HCT116 (cell line): ENCODE data around the gene NRP1. TPM values are rescaled to one million over a fixed set of nuclear protein-coding genes. Genes with fewer than 3 reads are reported as not detected.

Experiments used
- ATAC-seq: fragments of 200-7000 bp; cut with Tn5 transposase; 2 replicates; pipeline ENCODE4 v1.9.1; 2020; ENCODE audit warnings: mild to moderate bottlenecking, moderate library complexity
- BruUV-seq: library from RNA; stranded (reverse); fragments of 400-500 nt; replicated peaks from 2 replicates; lab custom pipeline; 2021; lab: Mats Ljungman, UMichigan
- CTCF ChIA-PET: fragments of 300-600 bp; sonication (Branson Sonifier 250); formaldehyde crosslinking; loops from one replicate; lab custom pipeline; 2021; ENCODE audit warnings: antibody characterized with exemption; lab: Charles Lee
- POLR2A ChIA-PET: fragments of 300-600, 350-600 bp; sonication (Branson Sonifier 250); formaldehyde crosslinking; loops from one replicate; lab custom pipeline; 2021; ENCODE audit warnings: antibody characterized with exemption; lab: Charles Lee
- RAD21 ChIA-PET, 2 experiments: fragments of 300-600 bp; sonication (Branson Sonifier 250); formaldehyde crosslinking; loops; one replicate each; lab custom pipeline; 2023; ENCODE audit warnings: low total read pairs in 2 of 2; ENCODE audit not compliant: uncharacterized antibody in 2 of 2, unreplicated experiment in 2 of 2, low non-redundant PET in 1 of 2; lab: Charles Lee
- DNase-seq: peaks from one replicate; pipeline ENCODE4 v3.0.0-alpha.2; 2010; ENCODE audit warnings: low read depth, low spot score
- H2AFZ ChIP-seq: fragments of 200-600 bp; shearing (Covaris generic), sonication (generic); 2 replicates; pipeline ENCODE4 v1.6.1; 2017; ENCODE audit warnings: low read depth, mixed run types, mixed read lengths, antibody characterized with exemption, low read length; ENCODE audit not compliant: poor library complexity, severe bottlenecking
- H3K27ac ChIP-seq: 2 replicates; pipeline ENCODE4 v1.5.1; 2012; ENCODE audit warnings: low read depth, low read length
- H3K27me3 ChIP-seq: fragments of 200-600 bp; sonication (generic); 2 replicates; pipeline ENCODE4 v1.6.1; 2016; ENCODE audit warnings: mixed run types, low read length, mixed read lengths; ENCODE audit not compliant: insufficient read depth
- H3K36me3 ChIP-seq, 2 experiments: fragments of 200-500 bp in 1 of 2; fragments of 200-600 bp in 1 of 2; sonication (Bioruptor generic) in 1 of 2; sonication (generic) in 1 of 2; 2 replicates each; pipeline versions ENCODE4 v1.5.1 to v1.6.1; 2014 to 2016; ENCODE audit warnings: low read length in 2 of 2, inconsistent platforms in 1 of 2, mixed read lengths in 1 of 2, mixed run types in 1 of 2; ENCODE audit not compliant: insufficient read depth in 2 of 2, control insufficient read depth in 1 of 2
- H3K4me1 ChIP-seq, 2 experiments: fragments of 200-600 bp in 1 of 2; sonication (generic) in 1 of 2; 2 replicates each; pipeline versions ENCODE4 v1.5.1 to v1.6.1; 2012 to 2017; ENCODE audit warnings: low read length in 2 of 2, inconsistent platforms in 1 of 2, mild to moderate bottlenecking in 1 of 2, mixed read lengths in 1 of 2, mixed run types in 1 of 2, moderate library complexity in 1 of 2; ENCODE audit not compliant: insufficient read depth in 2 of 2, control insufficient read depth in 1 of 2
- H3K4me2 ChIP-seq: fragments of 200-600 bp; sonication (generic); 2 replicates; pipeline ENCODE4 v1.6.1; 2017; ENCODE audit warnings: mixed run types, low read length, mixed read lengths
- H3K4me3 ChIP-seq, 2 experiments: fragments of 200-600 bp in 1 of 2; sonication (generic) in 1 of 2; replicated peaks in 1 of 2; 2 replicates each; pipeline ENCODE4 v1.5.1; 2011 to 2016; ENCODE audit warnings: low read length in 2 of 2, control low read depth in 1 of 2, low read depth in 1 of 2, mild to moderate bottlenecking in 1 of 2, mixed read lengths in 1 of 2, mixed run types in 1 of 2
- H3K79me2 ChIP-seq: fragments of 200-600 bp; sonication (generic); 2 replicates; pipeline ENCODE4 v1.6.1; 2017; ENCODE audit warnings: mild to moderate bottlenecking, mixed run types, low read length, moderate library complexity, mixed read lengths; ENCODE audit not compliant: insufficient read depth
- H3K9ac ChIP-seq: fragments of 200-600 bp; sonication (generic); 2 replicates; pipeline ENCODE4 v1.6.1; 2016; ENCODE audit warnings: low read length, mixed read lengths
- H3K9me2 ChIP-seq: fragments of 200-600 bp; sonication (generic), shearing (Covaris generic); 2 replicates; pipeline ENCODE4 v1.6.1; 2017; ENCODE audit warnings: mixed run types, mild to moderate bottlenecking, moderate library complexity; ENCODE audit not compliant: insufficient read depth
- H3K9me3 ChIP-seq, 2 experiments: fragments of 200-500 bp in 1 of 2; fragments of 200-600 bp in 1 of 2; sonication (Bioruptor generic) in 1 of 2; sonication (generic) in 1 of 2; 2 replicates each; pipeline ENCODE4 v1.6.1; 2014 to 2017; ENCODE audit warnings: low read length in 2 of 2, mixed read lengths in 2 of 2, inconsistent platforms in 1 of 2, low read depth in 1 of 2, mild to moderate bottlenecking in 1 of 2, mixed run types in 1 of 2, moderate library complexity in 1 of 2; ENCODE audit not compliant: control insufficient read depth in 1 of 2, insufficient read depth in 1 of 2
- H4K20me1 ChIP-seq: fragments of 200-600 bp; sonication (generic), shearing (Covaris generic); 2 replicates; pipeline ENCODE4 v1.6.1; 2017; ENCODE audit warnings: mixed run types, mild to moderate bottlenecking, moderate library complexity; ENCODE audit not compliant: insufficient read depth
- CBX3 ChIP-seq: IDR thresholded peaks from 2 replicates; pipeline ENCODE4 v1.6.1; 2012; ENCODE audit warnings: low read depth
- CEBPB ChIP-seq: IDR thresholded peaks from 2 replicates; pipeline ENCODE4 v1.6.1; 2012; ENCODE audit warnings: low read depth
- EGR1 ChIP-seq: IDR thresholded peaks from 2 replicates; pipeline ENCODE4 v1.6.1; 2012; ENCODE audit warnings: low read depth
- ELF1 ChIP-seq: IDR thresholded peaks from 2 replicates; pipeline ENCODE4 v1.6.1; 2012; ENCODE audit warnings: low read depth, borderline replicate concordance
- EZH2phosphoT487 ChIP-seq: fragments of 200-600 bp; IDR thresholded peaks from 2 replicates; pipeline ENCODE4 v1.6.1; 2018; ENCODE audit warnings: antibody characterized with exemption, borderline replicate concordance
- FOSL1 ChIP-seq: IDR thresholded peaks from 2 replicates; pipeline ENCODE4 v1.6.1; 2012; ENCODE audit warnings: low read depth
- JUND ChIP-seq: IDR thresholded peaks from 2 replicates; pipeline ENCODE4 v1.6.1; 2012
- POLR2A ChIP-seq: IDR thresholded peaks from 2 replicates; pipeline ENCODE4 v1.7.0; 2011; ENCODE audit warnings: borderline replicate concordance; ENCODE audit not compliant: insufficient read depth, insufficient read length; ENCODE audit errors: extremely low read depth
- POLR2AphosphoS5 ChIP-seq: IDR thresholded peaks from 2 replicates; pipeline ENCODE4 v1.6.1; 2011; ENCODE audit warnings: mild to moderate bottlenecking, low read depth, low read length, moderate library complexity
- RAD21 ChIP-seq: IDR thresholded peaks from 2 replicates; pipeline ENCODE4 v1.6.1; 2012; ENCODE audit warnings: low read depth, mild to moderate bottlenecking
- SIN3A ChIP-seq: IDR thresholded peaks from 2 replicates; pipeline ENCODE4 v1.6.1; 2012; ENCODE audit warnings: low read depth
- SRF ChIP-seq: IDR thresholded peaks from 2 replicates; pipeline ENCODE4 v1.6.1; 2012; ENCODE audit warnings: low read depth
- TCF7L2 ChIP-seq: IDR thresholded peaks from 2 replicates; pipeline ENCODE4 v1.7.0; 2011; ENCODE audit warnings: borderline replicate concordance, inconsistent platforms; ENCODE audit not compliant: insufficient read depth, insufficient read length; ENCODE audit errors: extremely low read depth
- YY1 ChIP-seq: IDR thresholded peaks from 2 replicates; pipeline ENCODE4 v1.6.1; 2011; ENCODE audit warnings: low read length, low read depth, moderate library complexity, mild to moderate bottlenecking; ENCODE audit not compliant: insufficient replicate concordance; ENCODE audit errors: extremely low read depth
- ZFX ChIP-seq: fragments of 450-650 bp; IDR thresholded peaks from 2 replicates; pipeline ENCODE4 v1.6.1; 2017
- intact Hi-C: fragments of 100-400 bp; cut with micrococcal nuclease; formaldehyde crosslinking; loops from 2 replicates; pipeline ENCODE4 v1.10.0; 2022
- total RNA-seq: library from RNA; stranded (reverse); gene quantifications from one replicate; pipeline ENCODE4 v1.2.1, GENCODE V29; 2021; ENCODE audit not compliant: unreplicated experiment
- TF ChIP-seq, protein P1 (sequence below): IDR thresholded peaks from 2 replicates; pipeline ENCODE4 v1.6.1; 2011; ENCODE audit warnings: mild to moderate bottlenecking, low read length, moderate library complexity; ENCODE audit not compliant: insufficient replicate concordance; ENCODE audit errors: extremely low read depth
- TF ChIP-seq, protein P2 (sequence below): IDR thresholded peaks from 2 replicates; pipeline ENCODE4 v1.6.1; 2012
- TF ChIP-seq, protein P3 (sequence below): IDR thresholded peaks from 2 replicates; pipeline ENCODE4 v1.6.1; 2012
- TF ChIP-seq, protein P4 (sequence below), 3 experiments: fragments of 200-600 bp in 1 of 3; sonication (generic) in 1 of 3; IDR thresholded peaks in 2 of 3; conservative IDR thresholded peaks in 1 of 3; 2 replicates each; pipeline ENCODE4 v1.5.1; 2012 to 2017; ENCODE audit warnings: low read depth in 2 of 3, low read length in 2 of 3, antibody characterized with exemption in 1 of 3, borderline replicate concordance in 1 of 3, control low read depth in 1 of 3, mild to moderate bottlenecking in 1 of 3, mixed read lengths in 1 of 3, mixed run types in 1 of 3, moderate library complexity in 1 of 3; ENCODE audit not compliant: insufficient read depth in 1 of 3

Gene NRP1
- total RNA-seq, 1 experiment from 2014 or later, result 3.8 TPM

DNA sequence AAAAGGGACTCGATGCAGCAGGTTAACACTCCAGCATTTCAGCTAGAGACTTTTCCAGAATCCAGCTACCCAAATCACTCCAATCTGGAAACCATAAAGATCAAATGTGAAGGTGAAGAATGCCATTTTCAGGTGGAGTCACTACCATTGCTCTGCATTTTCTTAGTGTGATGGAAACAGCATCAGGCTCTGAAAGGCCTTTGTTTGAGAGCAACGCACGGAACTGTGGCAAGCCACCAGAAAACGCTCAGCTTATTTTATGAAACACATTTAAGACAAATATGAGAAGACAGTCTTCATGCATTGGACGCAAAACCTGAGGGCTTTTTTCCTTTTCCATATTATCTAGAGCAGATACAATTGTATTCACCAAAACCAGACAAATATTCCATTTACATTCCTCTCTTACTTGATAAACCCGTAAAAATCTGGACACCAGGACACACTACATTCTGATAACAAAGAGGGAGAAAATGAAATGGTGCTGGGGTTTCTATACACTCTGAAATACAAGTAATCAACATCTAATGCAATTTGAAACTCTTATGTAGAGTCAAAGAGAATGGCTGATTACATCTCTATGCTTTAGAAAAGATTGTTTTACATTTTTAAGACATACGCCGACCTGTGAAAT, 99.1 kb downstream of the NRP1 start:
- Histone ChIP-seq H2AFZ (no peak overlapping the region), H3K9me2 (no peaks in the 10 kb centered on the region), H3K27me3 (no peaks in the 10 kb centered on the region), H3K4me3 (no peak overlapping the region), H3K27ac (no peak overlapping the region), H3K4me1 (peaks cover 10 to 22% of the 10 kb centered on the region in 2 experiments), H3K79me2 (no peaks in the 10 kb centered on the region), H4K20me1 (no peaks in the 10 kb centered on the region), H3K9me3 (no peaks in the 10 kb centered on the region), H3K36me3 (no peaks in the 10 kb centered on the region), H3K4me2 (no peak overlapping the region), H3K9ac (no peak overlapping the region)
- ChIA-PET POLR2A (no interaction called here), RAD21 (no interaction called here), CTCF (no interaction called here)
- ATAC-seq (no peak), DNase-seq (no peak)
- intact Hi-C loops, result no loop called here
- no TSS peak for BruUV-seq
- no peak for TF ChIP-seq JUND
- no peak for TF ChIP-seq POLR2A
- TF ChIP-seq, protein P1, sequence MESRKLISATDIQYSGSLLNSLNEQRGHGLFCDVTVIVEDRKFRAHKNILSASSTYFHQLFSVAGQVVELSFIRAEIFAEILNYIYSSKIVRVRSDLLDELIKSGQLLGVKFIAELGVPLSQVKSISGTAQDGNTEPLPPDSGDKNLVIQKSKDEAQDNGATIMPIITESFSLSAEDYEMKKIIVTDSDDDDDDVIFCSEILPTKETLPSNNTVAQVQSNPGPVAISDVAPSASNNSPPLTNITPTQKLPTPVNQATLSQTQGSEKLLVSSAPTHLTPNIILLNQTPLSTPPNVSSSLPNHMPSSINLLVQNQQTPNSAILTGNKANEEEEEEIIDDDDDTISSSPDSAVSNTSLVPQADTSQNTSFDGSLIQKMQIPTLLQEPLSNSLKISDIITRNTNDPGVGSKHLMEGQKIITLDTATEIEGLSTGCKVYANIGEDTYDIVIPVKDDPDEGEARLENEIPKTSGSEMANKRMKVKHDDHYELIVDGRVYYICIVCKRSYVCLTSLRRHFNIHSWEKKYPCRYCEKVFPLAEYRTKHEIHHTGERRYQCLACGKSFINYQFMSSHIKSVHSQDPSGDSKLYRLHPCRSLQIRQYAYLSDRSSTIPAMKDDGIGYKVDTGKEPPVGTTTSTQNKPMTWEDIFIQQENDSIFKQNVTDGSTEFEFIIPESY, result no peak
- TF ChIP-seq, protein P2, sequence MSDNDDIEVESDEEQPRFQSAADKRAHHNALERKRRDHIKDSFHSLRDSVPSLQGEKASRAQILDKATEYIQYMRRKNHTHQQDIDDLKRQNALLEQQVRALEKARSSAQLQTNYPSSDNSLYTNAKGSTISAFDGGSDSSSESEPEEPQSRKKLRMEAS, result no peak
- no peak for TF ChIP-seq CEBPB
- no peak for TF ChIP-seq CBX3
- no peak for TF ChIP-seq RAD21
- TF ChIP-seq EGR1, result no peak
- TF ChIP-seq POLR2AphosphoS5, result no peak
- no peak for TF ChIP-seq ZFX
- TF ChIP-seq ELF1, result no peak
- TF ChIP-seq FOSL1, result no peak
- TF ChIP-seq EZH2phosphoT487, result no peak
- TF ChIP-seq TCF7L2, result no peak
- TF ChIP-seq YY1, result no peak
- TF ChIP-seq, protein P3, sequence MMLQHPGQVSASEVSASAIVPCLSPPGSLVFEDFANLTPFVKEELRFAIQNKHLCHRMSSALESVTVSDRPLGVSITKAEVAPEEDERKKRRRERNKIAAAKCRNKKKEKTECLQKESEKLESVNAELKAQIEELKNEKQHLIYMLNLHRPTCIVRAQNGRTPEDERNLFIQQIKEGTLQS, result no peak
- TF ChIP-seq SRF, result no peak
- no peak for TF ChIP-seq SIN3A
- TF ChIP-seq, protein P4, sequence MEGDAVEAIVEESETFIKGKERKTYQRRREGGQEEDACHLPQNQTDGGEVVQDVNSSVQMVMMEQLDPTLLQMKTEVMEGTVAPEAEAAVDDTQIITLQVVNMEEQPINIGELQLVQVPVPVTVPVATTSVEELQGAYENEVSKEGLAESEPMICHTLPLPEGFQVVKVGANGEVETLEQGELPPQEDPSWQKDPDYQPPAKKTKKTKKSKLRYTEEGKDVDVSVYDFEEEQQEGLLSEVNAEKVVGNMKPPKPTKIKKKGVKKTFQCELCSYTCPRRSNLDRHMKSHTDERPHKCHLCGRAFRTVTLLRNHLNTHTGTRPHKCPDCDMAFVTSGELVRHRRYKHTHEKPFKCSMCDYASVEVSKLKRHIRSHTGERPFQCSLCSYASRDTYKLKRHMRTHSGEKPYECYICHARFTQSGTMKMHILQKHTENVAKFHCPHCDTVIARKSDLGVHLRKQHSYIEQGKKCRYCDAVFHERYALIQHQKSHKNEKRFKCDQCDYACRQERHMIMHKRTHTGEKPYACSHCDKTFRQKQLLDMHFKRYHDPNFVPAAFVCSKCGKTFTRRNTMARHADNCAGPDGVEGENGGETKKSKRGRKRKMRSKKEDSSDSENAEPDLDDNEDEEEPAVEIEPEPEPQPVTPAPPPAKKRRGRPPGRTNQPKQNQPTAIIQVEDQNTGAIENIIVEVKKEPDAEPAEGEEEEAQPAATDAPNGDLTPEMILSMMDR (IDR thresholded peaks at IDR 0.05 in 2 of 3, conservative IDR thresholded peaks at IDR 0.05 in 1 of 3; ENCODE audit: borderline replicate concordance in 1 of 3, insufficient read depth in 1 of 3, low read depth in 2 of 3, low read length in 2 of 3), result no peak
